SK-MEL-5 (cell line): ENCODE data around the gene WNT6. TPM values are rescaled to one million over a fixed set of nuclear protein-coding genes. Genes with fewer than 3 reads are reported as not detected.
A peak's percentile ranks its signal among the peaks of the same experiment; 100 is the strongest.

Experiments used
- DNase-seq: peaks from one replicate; pipeline ENCODE4 v3.0.0-alpha.2; 2016; ENCODE audit warnings: low read depth, low spot score
- in situ Hi-C: cut with HindIII; loops from 2 replicates; pipeline ENCODE4 v1.10.0; 2016; ENCODE audit warnings: low sequenced_read_pairs, high pct_unique_total_duplicates, low pct_unique_long_range_greater_than_20kb
- total RNA-seq: library from RNA; depleted of rRNA; stranded (reverse); fragments of >200 nt; shearing (Covaris generic); gene quantifications from 2 replicates; pipeline ENCODE4 v1.2.3, GENCODE V29; 2014

Gene WNT6
- total RNA-seq, 1 experiment from 2014 or later = not detected

GRCh38 chr2:218867900-218868299 lies 8.3 kb downstream of the WNT6 start:
- in situ Hi-C loops = no loop called here
- no peak for DNase-seq

- in situ Hi-C loops = no loop called here
- no peak for DNase-seq
Measured at GRCh38 chr2:218869064-218869463, 9.5 kb downstream of the WNT6 start.

- DNase-seq = no peak
- in situ Hi-C loops = no loop called here
Measured at GRCh38 chr2:218870984-218871344, 11.4 kb downstream of the WNT6 start.

GRCh38 chr2:218871345-218872302 lies 12.0 kb downstream of the WNT6 start:
- in situ Hi-C loops = no loop called here

GRCh38 chr2:218872645-218873358 lies 13.2 kb downstream of the WNT6 start:
- in situ Hi-C loops = no loop called here

More at GRCh38 chr2:218871345-218872302, 12.0 kb downstream of the WNT6 start:
- DNase-seq = no peak

GRCh38 chr2:218873359-218874194 lies 14.0 kb downstream of the WNT6 start:
- in situ Hi-C loops = no loop called here
- DNase-seq = no peak

More at GRCh38 chr2:218872645-218873358, 13.2 kb downstream of the WNT6 start:
- DNase-seq = no peak

GRCh38 chr2:218875692-218876246 lies 16.2 kb downstream of the WNT6 start:
- in situ Hi-C loops = no loop called here
- DNase-seq = no peak

- in situ Hi-C loops = no loop called here
- peak; percentile 83 for DNase-seq
Measured at GRCh38 chr2:218876562-218877219, 17.1 kb downstream of the WNT6 start.

- in situ Hi-C loops = no loop called here
- no peak for DNase-seq
Measured at GRCh38 chr2:218877331-218877730, 17.7 kb downstream of the WNT6 start.

GRCh38 chr2:218877891-218878290 lies 18.3 kb downstream of the WNT6 start:
- no peak for DNase-seq
- in situ Hi-C loops = no loop called here

GRCh38 chr2:218878486-218878885 lies 18.9 kb downstream of the WNT6 start:
- no peak for DNase-seq
- in situ Hi-C loops = no loop called here

- in situ Hi-C loops = no loop called here
- no peak for DNase-seq
Measured at GRCh38 chr2:218878926-218879761, 19.5 kb downstream of the WNT6 start.

GRCh38 chr2:218879776-218880101 lies 20.1 kb downstream of the WNT6 start:
- DNase-seq = no peak
- in situ Hi-C loops = no loop called here

GRCh38 chr2:218880102-218880858 lies 20.7 kb downstream of the WNT6 start, which contains the start of gene WNT10A:
Gene WNT10A (plus strand): TSS chr2:218880852. CDS start chr2:218880996, 144 bp downstream.
- DNase-seq = no peak
- in situ Hi-C loops = no loop called here

GRCh38 chr2:218880859-218881594 lies 21.4 kb downstream of the WNT6 start:
- DNase-seq = no peak
- in situ Hi-C loops = no loop called here
